BE2C (cell line): ENCODE data around the gene TARS2.

Source experiments
- DNase-seq: peaks from one replicate; pipeline ENCODE4 v3.0.0-alpha.2; 2020
- H3K27me3 ChIP-seq: fragments of 250-450 bp; sonication (Bioruptor Pico); 2 replicates; pipeline ENCODE4 v1.5.1; 2020; ENCODE audit warnings: mild to moderate bottlenecking
- H3K36me3 ChIP-seq: fragments of 250-450 bp; sonication (Bioruptor Pico); 2 replicates; pipeline ENCODE4 v1.5.1; 2020; ENCODE audit warnings: mild to moderate bottlenecking
- H3K4me1 ChIP-seq: fragments of 250-450 bp; sonication (Bioruptor Pico); 2 replicates; pipeline ENCODE4 v1.5.1; 2020
- H3K4me3 ChIP-seq: 2 replicates; pipeline ENCODE4 v1.5.1; 2011; ENCODE audit warnings: low read depth, low read length
- H3K9me3 ChIP-seq: fragments of 250-450 bp; sonication (Bioruptor Pico); 2 replicates; pipeline ENCODE4 v1.5.1; 2020
- TF ChIP-seq, protein P1 (sequence below): IDR thresholded peaks from 2 replicates; pipeline ENCODE4 v1.5.1; 2012; ENCODE audit warnings: mild to moderate bottlenecking, low read depth, low read length

TARS2 gene

DNA sequence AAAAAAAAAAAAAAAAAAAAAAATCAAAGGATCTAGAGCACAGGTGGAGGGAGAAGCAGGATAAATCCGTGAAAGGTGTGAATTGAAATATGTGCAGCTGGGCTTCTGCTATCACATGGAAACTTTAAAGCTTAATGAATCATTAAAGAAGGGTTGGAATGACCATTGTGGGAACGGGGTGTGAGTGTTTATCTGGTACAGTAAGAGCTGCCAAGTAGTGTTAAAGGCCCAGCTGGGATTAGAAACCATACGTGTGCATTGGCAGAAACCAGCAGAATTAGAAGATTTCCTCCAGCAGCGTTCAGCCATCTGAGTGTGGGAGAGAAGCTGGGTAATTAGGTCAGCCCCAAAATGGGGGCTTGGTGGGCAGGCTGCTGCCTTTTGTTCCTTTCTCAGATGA, 41.8 kb downstream of the TARS2 start:
- DNase-seq, result no peak
- Histone ChIP-seq H3K9me3 (no peaks in the 10 kb centered on the region), H3K36me3 (no peaks in the 10 kb centered on the region), H3K4me1 (no peaks in the 10 kb centered on the region), H3K4me3 (no peak overlapping the region), H3K27me3 (no peaks in the 10 kb centered on the region)
- TF ChIP-seq, protein P1, sequence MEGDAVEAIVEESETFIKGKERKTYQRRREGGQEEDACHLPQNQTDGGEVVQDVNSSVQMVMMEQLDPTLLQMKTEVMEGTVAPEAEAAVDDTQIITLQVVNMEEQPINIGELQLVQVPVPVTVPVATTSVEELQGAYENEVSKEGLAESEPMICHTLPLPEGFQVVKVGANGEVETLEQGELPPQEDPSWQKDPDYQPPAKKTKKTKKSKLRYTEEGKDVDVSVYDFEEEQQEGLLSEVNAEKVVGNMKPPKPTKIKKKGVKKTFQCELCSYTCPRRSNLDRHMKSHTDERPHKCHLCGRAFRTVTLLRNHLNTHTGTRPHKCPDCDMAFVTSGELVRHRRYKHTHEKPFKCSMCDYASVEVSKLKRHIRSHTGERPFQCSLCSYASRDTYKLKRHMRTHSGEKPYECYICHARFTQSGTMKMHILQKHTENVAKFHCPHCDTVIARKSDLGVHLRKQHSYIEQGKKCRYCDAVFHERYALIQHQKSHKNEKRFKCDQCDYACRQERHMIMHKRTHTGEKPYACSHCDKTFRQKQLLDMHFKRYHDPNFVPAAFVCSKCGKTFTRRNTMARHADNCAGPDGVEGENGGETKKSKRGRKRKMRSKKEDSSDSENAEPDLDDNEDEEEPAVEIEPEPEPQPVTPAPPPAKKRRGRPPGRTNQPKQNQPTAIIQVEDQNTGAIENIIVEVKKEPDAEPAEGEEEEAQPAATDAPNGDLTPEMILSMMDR, result no peak

DNA sequence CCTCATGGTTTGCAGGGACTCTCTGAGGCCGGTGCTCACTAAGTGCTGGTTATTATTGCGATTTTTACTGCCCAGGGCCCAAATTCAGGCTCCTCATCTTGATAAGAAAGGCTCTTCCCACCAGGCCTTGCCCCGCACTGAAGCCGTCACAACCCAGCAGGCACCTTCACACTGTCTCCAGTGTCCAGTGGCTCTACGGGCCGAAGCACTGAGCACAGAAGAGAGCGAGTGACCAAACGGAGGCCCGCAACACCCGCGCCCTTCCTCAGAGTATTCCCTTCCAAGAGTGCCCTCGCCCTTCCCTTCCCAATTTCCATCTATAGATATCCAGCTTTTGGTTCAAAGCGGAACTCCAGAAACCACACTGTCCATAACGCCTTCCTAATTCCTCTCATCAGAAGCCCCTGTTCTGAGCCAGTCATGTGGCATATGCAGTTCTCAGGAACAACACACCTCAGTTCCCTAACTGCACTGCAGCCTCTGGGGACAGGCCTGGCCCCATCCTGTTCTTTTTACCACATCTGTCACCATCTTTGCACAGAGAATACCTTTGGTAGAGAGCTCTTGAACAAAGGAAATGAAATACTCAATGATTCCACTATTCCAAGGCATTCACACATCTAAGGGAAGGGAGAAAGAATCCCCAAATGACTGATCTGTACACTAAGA, 43.4 kb downstream of the TARS2 start:
- DNase-seq, result no peak
- H3K9me3 ChIP-seq, result no peaks in the 10 kb centered on the region
- TF ChIP-seq, protein P1, result no peak
- H3K27me3 ChIP-seq, result no peaks in the 10 kb centered on the region
- H3K4me1 ChIP-seq, result no peaks in the 10 kb centered on the region
- no peak overlapping the region for H3K4me3 ChIP-seq
- no peaks in the 10 kb centered on the region for H3K36me3 ChIP-seq

DNA sequence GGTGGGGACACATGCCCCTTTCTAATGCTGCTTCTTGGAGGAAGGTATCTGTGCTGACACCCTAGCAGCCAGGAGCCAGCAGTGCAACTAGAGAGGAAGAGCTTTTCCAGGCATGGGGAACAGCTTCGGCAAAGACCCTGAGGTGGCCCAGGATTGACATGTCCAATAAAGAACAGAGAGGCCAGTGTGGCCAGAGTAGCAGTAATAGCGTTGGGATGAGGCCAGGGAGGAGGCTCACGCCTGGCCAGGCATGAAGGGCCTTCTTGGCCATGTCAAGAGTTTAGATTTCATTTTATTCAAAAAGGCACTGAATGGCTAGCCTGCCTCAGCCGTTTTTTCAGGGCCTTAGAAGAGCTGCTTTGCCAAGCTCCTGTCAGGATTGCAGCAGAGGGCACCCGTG, 45.6 kb downstream of the TARS2 start:
- TF ChIP-seq, protein P1, result no peak
- H3K36me3 ChIP-seq, result no peaks in the 10 kb centered on the region
- no peak for DNase-seq
- H3K27me3 ChIP-seq, result no peaks in the 10 kb centered on the region
- no peak overlapping the region for H3K4me3 ChIP-seq
- H3K9me3 ChIP-seq, result no peaks in the 10 kb centered on the region
- H3K4me1 ChIP-seq, result no peaks in the 10 kb centered on the region

DNA sequence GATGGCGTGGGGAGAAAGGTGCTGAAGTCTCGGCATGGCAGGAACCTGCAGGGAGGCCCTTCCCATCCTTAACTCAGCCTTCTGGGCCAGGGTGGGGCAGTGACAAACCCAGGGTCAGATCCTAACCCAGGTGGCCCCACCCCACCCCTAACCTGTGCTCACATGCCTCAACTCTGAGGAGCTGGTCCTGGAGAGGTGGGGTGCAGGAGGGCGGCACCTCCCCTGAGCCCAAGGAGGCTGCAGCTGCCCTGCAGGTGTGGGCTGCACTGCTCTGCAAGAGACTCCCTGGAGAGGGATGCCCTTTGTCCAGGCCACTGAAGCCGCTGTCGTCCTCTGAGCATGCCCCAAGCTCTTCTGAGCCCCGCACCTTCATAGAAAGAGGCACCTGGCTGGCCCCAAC, 46.8 kb downstream of the TARS2 start:
- TF ChIP-seq, protein P1, result no peak
- Histone ChIP-seq H3K4me3 (no peak overlapping the region), H3K36me3 (no peaks in the 10 kb centered on the region), H3K27me3 (no peaks in the 10 kb centered on the region), H3K4me1 (no peaks in the 10 kb centered on the region), H3K9me3 (no peaks in the 10 kb centered on the region)
- no peak for DNase-seq

DNA sequence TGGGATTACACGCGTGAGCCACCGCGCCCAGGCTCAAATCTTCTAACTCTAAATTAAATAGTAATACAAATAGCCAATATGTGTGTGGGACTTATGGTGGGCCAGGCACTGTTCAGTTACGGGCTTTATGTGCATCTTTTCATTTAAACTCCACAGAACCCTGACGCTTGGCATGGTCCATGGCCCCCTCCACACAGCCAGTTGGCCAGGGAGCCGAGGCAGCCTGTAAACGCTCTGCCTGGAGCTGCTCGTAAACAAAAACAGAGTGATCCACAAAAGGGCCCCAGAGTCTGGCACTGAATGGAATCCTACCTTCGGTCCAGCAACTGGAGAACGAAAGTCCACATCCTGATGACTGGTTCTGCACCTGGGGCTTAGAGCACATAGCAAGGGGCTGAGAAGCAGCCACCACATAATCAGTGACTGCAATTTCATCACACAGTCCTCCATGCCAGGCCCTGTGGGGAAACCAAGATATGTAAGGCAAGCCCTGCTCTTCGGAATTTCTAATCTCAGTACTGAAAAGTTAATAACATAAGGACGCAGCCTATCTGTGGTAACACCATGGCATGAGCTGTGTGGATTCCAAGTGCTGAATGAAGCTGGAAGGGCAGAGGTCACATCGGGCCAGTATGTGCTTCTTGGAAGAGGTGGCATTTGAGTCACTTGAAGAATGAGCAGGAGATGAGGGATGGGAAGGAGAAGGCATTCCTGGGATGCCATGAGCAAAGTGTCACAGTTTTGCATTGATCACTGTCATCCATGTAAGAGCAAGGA, 48.5 kb downstream of the TARS2 start:
- no peaks in the 10 kb centered on the region for H3K4me1 ChIP-seq
- no peak overlapping the region for H3K4me3 ChIP-seq
- no peak for DNase-seq
- no peaks in the 10 kb centered on the region for H3K36me3 ChIP-seq
- no peaks in the 10 kb centered on the region for H3K27me3 ChIP-seq
- no peaks in the 10 kb centered on the region for H3K9me3 ChIP-seq
- TF ChIP-seq, protein P1, result no peak
